ENCODE measurements around the gene PCP2. TPM values are rescaled to one million over a fixed set of nuclear protein-coding genes. Genes with fewer than 3 reads are reported as not detected.
A peak's percentile ranks its signal among the peaks of the same experiment; 100 is the strongest.

Gene PCP2
- total RNA-seq, 1 donor, result not detected

DNA sequence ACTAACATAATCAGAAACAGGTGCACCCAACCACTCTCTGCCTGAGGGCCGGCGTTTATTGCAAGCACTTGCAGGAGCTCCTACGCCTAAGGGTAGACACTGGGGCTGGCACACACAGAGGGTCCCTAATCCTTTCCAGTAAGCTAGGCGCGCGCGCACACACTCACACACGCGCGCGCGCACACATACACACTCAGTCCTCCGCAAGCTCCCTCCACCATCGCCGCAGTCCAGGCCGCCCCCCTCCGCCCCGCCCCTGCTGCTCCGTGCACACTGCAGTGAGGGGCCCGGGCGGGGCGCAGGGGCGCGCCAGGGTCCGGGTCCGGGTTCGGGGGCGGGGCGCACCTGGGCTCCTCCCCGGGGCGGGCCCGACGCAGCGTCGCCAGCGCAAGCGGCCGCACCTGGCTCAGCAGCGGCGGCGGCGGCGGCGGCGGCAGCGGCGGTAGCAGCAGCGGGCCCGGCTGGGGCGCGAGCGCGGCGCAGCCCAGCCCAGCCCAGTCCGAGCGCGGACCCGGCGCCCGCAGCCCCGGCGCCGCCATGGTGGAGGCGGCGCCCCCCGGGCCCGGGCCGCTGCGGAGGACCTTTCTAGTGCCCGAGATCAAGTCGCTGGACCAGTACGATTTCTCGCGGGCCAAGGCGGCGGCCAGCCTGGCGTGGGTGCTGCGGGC, 37.9 kb downstream of the PCP2 start, which contains the start of gene CAMSAP3:
Gene CAMSAP3, plus strand, starts transcription at position 398 of the 668 bp plus-strand sequence. Its CDS starts 140 bp downstream, at position 538.
- DNase-seq (ENCODE audit: insufficient read length, low spot score, missing footprints), result peak; percentile 62

DNA sequence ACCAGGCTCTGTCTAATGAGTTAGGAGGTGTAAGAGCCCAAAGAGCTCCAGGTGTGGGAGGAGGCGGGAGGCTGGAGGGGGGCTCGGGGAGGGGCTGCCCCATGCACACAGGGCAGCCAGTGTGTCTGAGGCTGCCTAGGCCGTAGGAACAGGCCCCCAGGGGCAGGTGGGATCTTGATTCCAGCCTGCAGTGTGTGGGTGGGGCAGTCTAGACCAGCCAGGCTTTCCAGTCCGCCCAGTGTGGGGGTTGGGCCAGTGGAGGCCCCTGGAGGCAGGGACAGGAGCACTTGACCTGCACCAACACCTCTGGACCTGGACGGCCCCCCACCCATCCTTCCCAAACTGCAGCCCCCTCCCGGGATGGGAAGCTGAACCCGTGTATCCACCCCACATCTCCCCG, 43.3 kb downstream of the PCP2 start:
- H4K20me1 ChIP-seq (ENCODE audit: insufficient read depth, low read length), result no peaks in the 10 kb centered on the region
- peaks cover 7% of the 10 kb centered on the region for H3K27me3 ChIP-seq (ENCODE audit: insufficient read depth, low read length)
- no peaks in the 10 kb centered on the region for H3K79me2 ChIP-seq (ENCODE audit: insufficient read depth, low read length)
- H3K36me3 ChIP-seq (ENCODE audit: insufficient read depth, low read length), result no peaks in the 10 kb centered on the region
- H3K9me3 ChIP-seq (ENCODE audit: low read depth, low read length), result no peaks in the 10 kb centered on the region
- H2AFZ ChIP-seq (ENCODE audit: low read length), result no peak overlapping the region
- H3K27ac ChIP-seq (ENCODE audit: low read depth, low read length), result no peak overlapping the region
- TF ChIP-seq, protein P1, sequence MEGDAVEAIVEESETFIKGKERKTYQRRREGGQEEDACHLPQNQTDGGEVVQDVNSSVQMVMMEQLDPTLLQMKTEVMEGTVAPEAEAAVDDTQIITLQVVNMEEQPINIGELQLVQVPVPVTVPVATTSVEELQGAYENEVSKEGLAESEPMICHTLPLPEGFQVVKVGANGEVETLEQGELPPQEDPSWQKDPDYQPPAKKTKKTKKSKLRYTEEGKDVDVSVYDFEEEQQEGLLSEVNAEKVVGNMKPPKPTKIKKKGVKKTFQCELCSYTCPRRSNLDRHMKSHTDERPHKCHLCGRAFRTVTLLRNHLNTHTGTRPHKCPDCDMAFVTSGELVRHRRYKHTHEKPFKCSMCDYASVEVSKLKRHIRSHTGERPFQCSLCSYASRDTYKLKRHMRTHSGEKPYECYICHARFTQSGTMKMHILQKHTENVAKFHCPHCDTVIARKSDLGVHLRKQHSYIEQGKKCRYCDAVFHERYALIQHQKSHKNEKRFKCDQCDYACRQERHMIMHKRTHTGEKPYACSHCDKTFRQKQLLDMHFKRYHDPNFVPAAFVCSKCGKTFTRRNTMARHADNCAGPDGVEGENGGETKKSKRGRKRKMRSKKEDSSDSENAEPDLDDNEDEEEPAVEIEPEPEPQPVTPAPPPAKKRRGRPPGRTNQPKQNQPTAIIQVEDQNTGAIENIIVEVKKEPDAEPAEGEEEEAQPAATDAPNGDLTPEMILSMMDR (IDR thresholded peaks at IDR 0.05; ENCODE audit: extremely low read depth, low read depth, low read length), result no peak
- peak; percentile 48 for DNase-seq (ENCODE audit: insufficient read length, low spot score, missing footprints)
- no peak overlapping the region for H3K4me3 ChIP-seq (ENCODE audit: insufficient read depth, low read length)
- H3K4me2 ChIP-seq (ENCODE audit: insufficient read depth, low read length), result no peak overlapping the region
- H3K4me1 ChIP-seq (ENCODE audit: insufficient read depth, low read length), result no peaks in the 10 kb centered on the region

More for the DNA sequence above, 37.9 kb downstream of the PCP2 start, which contains the start of gene CAMSAP3:
- H4K20me1 ChIP-seq (ENCODE audit: insufficient read depth, low read length), result no peaks in the 10 kb centered on the region
- H3K36me3 ChIP-seq (ENCODE audit: insufficient read depth, low read length), result no peaks in the 10 kb centered on the region
- H3K27me3 ChIP-seq (ENCODE audit: insufficient read depth, low read length), result peaks cover 21% of the 10 kb centered on the region
- TF ChIP-seq, protein P1 (IDR thresholded peaks at IDR 0.05; ENCODE audit: extremely low read depth, low read depth, low read length), result no peak
- no peak within 1 kb of the TSS for H3K4me2 ChIP-seq (ENCODE audit: insufficient read depth, low read length)
- H3K4me1 ChIP-seq (ENCODE audit: insufficient read depth, low read length), result no peaks in the 10 kb centered on the region
- H3K9me3 ChIP-seq (ENCODE audit: low read depth, low read length), result no peaks in the 10 kb centered on the region
- H2AFZ ChIP-seq (ENCODE audit: low read length), result no peak within 1 kb of the TSS
- H3K79me2 ChIP-seq (ENCODE audit: insufficient read depth, low read length), result no peaks in the 10 kb centered on the region
- H3K27ac ChIP-seq (ENCODE audit: low read depth, low read length), result no peak within 1 kb of the TSS
- no peak within 1 kb of the TSS for H3K4me3 ChIP-seq (ENCODE audit: insufficient read depth, low read length)

DNA sequence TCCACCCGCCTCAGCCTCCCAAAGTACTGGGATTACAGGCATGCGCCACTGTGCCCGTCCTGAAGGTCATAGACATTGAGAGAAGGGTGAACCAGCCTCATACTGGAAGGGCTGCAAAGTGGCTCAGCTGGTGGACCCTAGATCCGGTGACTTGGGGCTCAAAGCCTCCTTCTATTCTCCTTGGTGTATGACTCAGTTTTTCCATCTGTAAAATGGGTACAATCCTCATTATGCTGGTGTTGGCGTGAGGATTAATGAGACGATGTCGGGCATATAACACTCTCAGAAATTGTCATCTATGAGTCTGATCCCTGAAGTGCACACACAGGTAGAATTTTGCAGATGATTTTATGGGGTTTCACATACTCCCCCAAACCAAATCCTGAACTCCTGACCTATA, 43.7 kb downstream of the PCP2 start:
- no peaks in the 10 kb centered on the region for H3K9me3 ChIP-seq (ENCODE audit: low read depth, low read length)
- no peak overlapping the region for H2AFZ ChIP-seq (ENCODE audit: low read length)
- H3K4me1 ChIP-seq (ENCODE audit: insufficient read depth, low read length), result no peaks in the 10 kb centered on the region
- H3K36me3 ChIP-seq (ENCODE audit: insufficient read depth, low read length), result no peaks in the 10 kb centered on the region
- H3K4me3 ChIP-seq (ENCODE audit: insufficient read depth, low read length), result no peak overlapping the region
- DNase-seq (ENCODE audit: insufficient read length, low spot score, missing footprints), result no peak
- peaks cover 4% of the 10 kb centered on the region for H3K27me3 ChIP-seq (ENCODE audit: insufficient read depth, low read length)
- no peak overlapping the region for H3K27ac ChIP-seq (ENCODE audit: low read depth, low read length)
- no peaks in the 10 kb centered on the region for H4K20me1 ChIP-seq (ENCODE audit: insufficient read depth, low read length)
- no peaks in the 10 kb centered on the region for H3K79me2 ChIP-seq (ENCODE audit: insufficient read depth, low read length)
- TF ChIP-seq, protein P1 (IDR thresholded peaks at IDR 0.05; ENCODE audit: extremely low read depth, low read depth, low read length), result no peak
- no peak overlapping the region for H3K4me2 ChIP-seq (ENCODE audit: insufficient read depth, low read length)

DNA sequence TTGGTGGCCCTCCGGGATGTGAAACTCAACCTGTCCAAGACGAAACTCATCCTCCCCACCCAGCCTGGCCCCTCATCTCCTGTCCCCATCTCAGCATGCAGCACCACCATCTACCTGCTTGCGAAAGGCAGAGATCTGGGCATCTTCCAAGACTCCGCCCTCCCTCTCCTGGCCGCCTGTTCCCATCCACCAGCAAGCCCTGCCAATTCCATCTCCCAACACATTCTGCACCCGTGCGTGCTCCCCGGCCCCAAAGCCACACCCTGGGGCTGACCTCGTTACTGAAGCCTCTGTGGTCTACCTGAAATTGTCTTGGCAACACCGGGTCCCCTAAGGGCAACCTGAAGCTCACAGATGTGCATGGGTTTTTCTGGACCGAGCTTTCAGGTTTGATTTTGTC, 51.1 kb downstream of the PCP2 start:
- DNase-seq (ENCODE audit: insufficient read length, low spot score, missing footprints), result no peak
- no peaks in the 10 kb centered on the region for H3K4me1 ChIP-seq (ENCODE audit: insufficient read depth, low read length)
- no peak overlapping the region for H2AFZ ChIP-seq (ENCODE audit: low read length)
- H3K4me3 ChIP-seq (ENCODE audit: insufficient read depth, low read length), result no peak overlapping the region
- no peaks in the 10 kb centered on the region for H3K79me2 ChIP-seq (ENCODE audit: insufficient read depth, low read length)
- no peaks in the 10 kb centered on the region for H3K9me3 ChIP-seq (ENCODE audit: low read depth, low read length)
- H4K20me1 ChIP-seq (ENCODE audit: insufficient read depth, low read length), result no peaks in the 10 kb centered on the region
- H3K27me3 ChIP-seq (ENCODE audit: insufficient read depth, low read length), result no peaks in the 10 kb centered on the region
- no peak overlapping the region for H3K27ac ChIP-seq (ENCODE audit: low read depth, low read length)
- TF ChIP-seq, protein P1 (IDR thresholded peaks at IDR 0.05; ENCODE audit: extremely low read depth, low read depth, low read length), result no peak
- H3K4me2 ChIP-seq (ENCODE audit: insufficient read depth, low read length), result no peak overlapping the region
- no peaks in the 10 kb centered on the region for H3K36me3 ChIP-seq (ENCODE audit: insufficient read depth, low read length)

Small RNA genes within 50 kb of the gene (small RNA-seq; reads per million reads assigned to genes)
- gene MIR6792, result not detected

Other genes starting within 250 kb of the PCP2 start
- gene PEX11G, start 144.7 kb downstream of the PCP2 start, total RNA-seq, result 2.9 and 4.1 TPM in 2 replicates
- 25.0 and 26.1 TPM in 2 replicates for gene ZNF358, start 117.6 kb downstream of the PCP2 start, total RNA-seq
- gene MCOLN1, start 111.1 kb downstream of the PCP2 start, total RNA-seq, result 16.6 and 21.2 TPM in 2 replicates
- gene PNPLA6, start 98.0 kb downstream of the PCP2 start, total RNA-seq, result 75.1 and 83.6 TPM in 2 replicates
- not detected in 2 replicates for gene CAMSAP3, start 37.9 kb downstream of the PCP2 start, total RNA-seq
- gene XAB2, start 4.2 kb downstream of the PCP2 start, total RNA-seq, result 35.9 and 40.5 TPM in 2 replicates
- 9.0 and 9.4 TPM in 2 replicates for gene PET100, start 3.9 kb downstream of the PCP2 start, total RNA-seq
- 1.2 and 3.3 TPM in 2 replicates for gene STXBP2, start 3.4 kb upstream of the PCP2 start, total RNA-seq
- gene RETN, start 35.3 kb upstream of the PCP2 start, total RNA-seq, result not detected in 2 replicates
- gene MCEMP1, start 43.4 kb upstream of the PCP2 start, total RNA-seq, result not detected in 2 replicates
- gene TRAPPC5, start 47.1 kb upstream of the PCP2 start, total RNA-seq, result 23.3 and 26.4 TPM in 2 replicates
- not detected in 2 replicates for gene FCER2, start 68.4 kb upstream of the PCP2 start, total RNA-seq
- not detected in 2 replicates for gene CLEC4G, start 98.4 kb upstream of the PCP2 start, total RNA-seq
- gene CD209, start 113.8 kb upstream of the PCP2 start, total RNA-seq, result not detected in 2 replicates
- not detected in 2 replicates for gene CLEC4M, start 129.5 kb upstream of the PCP2 start, total RNA-seq
- 24.8 and 26.1 TPM in 2 replicates for gene EVI5L, start 196.5 kb upstream of the PCP2 start, total RNA-seq
- under 0.01 TPM in 1 of 2 replicates, not detected in the other for gene PRR36, start 240.7 kb upstream of the PCP2 start, total RNA-seq

All from osteoblast (primary cell).